ENCODE measurements around the gene SDS. TPM values are rescaled to one million over a fixed set of nuclear protein-coding genes. Genes with fewer than 3 reads are reported as not detected.

Gene SDS, protein sequence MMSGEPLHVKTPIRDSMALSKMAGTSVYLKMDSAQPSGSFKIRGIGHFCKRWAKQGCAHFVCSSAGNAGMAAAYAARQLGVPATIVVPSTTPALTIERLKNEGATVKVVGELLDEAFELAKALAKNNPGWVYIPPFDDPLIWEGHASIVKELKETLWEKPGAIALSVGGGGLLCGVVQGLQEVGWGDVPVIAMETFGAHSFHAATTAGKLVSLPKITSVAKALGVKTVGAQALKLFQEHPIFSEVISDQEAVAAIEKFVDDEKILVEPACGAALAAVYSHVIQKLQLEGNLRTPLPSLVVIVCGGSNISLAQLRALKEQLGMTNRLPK
- total RNA-seq, result 4.3 TPM
- long read RNA-seq, transcript SDS-201 (8 exons, 1,606 nt), result major isoform, 9 of 17 reads
- long read RNA-seq, partial matches to known transcripts, result 0 of 17 reads
- long read RNA-seq, other reads (novel, unspliced or antisense), result 5 of 17 reads

DNA sequence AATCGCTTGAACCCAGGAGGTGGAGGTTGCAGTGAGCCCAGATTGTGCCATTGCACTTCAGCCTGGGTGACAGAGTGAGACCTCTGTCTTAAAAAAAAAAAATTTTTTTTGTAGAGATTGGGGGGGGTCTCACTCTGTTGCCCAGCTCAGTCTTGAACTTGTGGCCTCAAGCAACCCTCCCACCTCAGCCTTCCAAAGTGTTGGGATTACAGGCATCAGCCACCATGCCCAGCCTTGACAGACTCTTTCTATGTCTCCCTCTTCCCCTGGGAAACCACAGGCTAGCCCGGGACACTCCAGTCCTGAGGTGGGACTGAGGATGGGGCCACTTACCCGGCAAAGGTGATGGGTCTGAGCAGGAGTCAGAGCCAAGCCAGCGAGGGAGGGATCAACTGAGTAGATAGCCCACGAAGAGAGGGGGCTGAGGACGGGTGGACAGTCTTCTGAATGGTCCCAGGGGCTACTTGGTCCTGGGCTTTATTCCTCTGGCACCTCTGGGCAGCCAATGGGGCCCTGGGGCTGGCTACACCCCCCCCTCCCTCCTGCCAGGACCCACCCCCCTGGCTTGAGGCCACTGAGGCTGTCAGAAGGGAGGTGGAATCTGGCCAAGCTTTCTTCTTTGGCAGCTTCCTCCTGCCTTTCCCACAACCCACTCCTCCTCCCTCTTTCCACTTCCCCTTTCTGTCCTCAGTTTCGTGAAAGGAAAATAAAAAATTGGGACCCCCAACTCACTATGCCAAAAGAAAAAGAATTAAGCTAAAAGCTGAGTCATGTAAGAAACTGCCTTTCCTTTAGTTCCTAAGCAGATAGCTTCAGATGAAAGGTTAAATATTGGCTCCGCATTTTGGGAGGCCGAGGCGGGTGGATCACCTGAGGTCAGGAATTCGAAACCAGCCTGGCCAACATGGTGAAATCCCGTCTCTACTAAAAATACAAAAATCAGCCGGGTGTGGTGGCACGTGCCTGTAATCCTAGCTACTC, at the start of gene SDS:
TSS of gene SDS (minus strand) at position 453 of the 981 bp plus-strand sequence. CDS start 4,179 bp downstream, outside the sequence.
- DNase-seq (ENCODE audit: low spot score), result no peak

DNA sequence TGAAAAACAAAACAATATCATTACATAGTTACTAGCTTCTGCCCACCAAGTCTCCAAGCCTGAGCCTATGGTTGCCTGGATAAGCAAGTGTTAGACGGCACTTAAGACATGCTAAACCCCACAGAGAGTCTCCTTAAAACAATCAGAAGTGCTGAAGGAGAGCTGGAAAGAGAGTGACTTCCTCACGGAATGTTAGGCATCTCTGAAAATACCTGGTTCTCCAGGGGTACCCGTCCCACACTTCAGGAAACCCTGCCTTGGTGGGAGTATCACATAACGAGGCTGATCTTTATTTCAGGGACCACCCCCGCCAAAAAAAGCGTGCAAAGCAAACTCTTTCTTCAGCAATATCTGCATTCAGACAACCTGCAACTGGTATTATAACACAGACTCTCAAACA, 49.6 kb upstream of the SDS start:
- DNase-seq (ENCODE audit: low spot score), result no peak

DNA sequence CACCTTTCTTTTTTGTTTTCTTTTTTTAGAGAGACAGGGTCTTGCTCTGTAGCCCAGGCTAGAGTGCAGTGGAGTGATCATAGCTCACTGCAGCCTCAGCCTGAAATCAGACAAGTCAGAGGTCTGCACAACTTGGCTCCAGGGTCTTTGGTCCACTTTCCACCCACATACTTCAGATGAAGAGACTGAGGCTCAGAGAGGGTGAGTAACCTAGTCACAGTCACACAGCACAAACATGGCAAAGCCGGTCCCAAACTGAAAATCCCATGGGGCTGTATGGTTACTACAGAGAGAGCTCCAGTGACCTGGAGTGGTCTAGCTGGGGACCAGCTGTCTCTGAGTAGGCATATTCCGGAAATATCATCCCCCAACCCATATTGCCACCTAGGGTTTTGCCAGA, 48.8 kb upstream of the SDS start:
- no peak for DNase-seq (ENCODE audit: low spot score)

DNA sequence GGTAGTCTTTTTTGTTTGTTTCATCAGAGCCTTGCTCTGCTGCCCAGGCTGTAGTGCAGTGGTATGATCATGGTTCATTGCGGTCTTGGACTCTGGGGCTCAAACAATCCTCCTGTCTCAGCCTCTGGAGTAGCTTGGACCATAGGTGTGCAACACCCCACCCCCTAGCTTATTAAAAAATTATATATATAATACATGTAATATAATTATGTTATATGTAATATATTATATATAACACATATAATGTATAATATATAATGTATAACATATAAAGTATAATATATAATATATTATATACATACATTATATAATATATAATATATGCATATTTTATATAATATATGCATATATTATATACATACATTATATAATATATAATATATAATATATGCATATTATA, 46.2 kb upstream of the SDS start:
- DNase-seq (ENCODE audit: low spot score), result no peak

DNA sequence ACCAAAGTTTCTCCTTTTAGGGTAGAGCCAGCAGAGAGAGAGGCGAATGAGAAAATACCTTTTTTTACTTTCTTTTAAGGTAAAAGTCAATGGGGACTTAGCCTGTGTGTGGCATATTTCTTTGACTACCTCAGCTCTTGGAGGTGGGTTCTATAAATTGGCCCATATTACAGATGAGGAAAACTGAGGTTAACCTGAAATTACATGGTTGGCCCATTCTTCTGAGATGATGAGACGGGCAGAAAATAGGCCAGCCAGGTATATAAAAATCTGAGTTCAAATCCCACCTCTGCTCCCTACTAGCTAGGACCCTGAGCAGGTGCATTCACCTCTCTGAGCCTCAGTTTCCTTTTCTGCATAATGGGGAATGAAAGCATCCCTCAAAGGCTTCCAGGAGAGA, 45.6 kb upstream of the SDS start:
- DNase-seq (ENCODE audit: low spot score), result no peak

DNA sequence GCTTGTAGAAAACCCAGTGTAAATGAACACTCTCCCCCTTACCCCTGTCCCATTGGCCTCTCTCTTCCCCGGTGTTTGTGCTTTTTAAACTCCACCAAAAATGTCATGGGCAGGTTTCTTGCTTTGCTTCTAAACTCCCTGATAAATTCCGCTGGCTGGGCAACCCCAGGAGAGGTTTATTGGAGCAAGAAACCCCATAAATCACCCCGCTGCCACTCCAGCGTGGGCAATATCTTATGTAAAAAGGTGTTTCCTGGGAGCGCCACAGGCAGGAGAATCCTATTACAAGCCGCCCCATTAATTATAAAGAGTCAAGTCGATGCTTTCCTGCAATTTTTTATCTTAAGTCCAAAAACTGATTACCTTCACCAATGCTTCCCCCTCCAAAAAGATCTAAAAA, 45.2 kb upstream of the SDS start:
- DNase-seq (ENCODE audit: low spot score), result no peak

DNA sequence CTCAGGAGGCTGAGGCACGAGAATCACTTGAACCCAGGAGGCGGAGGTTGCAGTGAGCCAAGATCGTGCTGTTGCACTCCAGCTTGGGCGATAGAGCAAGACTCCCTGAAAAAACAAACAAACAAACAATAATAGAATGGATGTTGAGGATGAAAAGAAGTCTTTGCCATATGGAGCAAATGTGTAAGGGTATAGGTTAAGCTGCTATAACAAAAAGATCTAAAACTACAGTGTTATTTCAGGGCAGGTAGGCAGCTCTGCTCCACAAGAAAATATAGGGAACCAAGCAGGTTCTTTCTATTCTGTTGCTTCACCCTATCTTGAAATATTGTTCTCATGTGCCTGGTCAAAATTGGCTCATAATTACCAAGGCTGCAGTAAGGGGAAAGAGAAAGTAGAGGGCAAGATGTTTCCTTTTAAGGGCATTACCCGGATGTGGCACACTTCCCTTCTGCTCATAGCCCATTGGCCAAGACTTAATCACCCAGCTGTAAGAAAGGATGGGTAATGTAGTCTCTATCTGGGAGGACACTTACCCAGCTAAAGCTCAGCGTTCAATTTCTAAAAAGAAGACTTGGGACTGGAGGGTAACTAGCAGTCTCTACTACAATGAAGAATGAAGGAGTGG, 42.0 kb upstream of the SDS start:
- no peak for DNase-seq (ENCODE audit: low spot score)

DNA sequence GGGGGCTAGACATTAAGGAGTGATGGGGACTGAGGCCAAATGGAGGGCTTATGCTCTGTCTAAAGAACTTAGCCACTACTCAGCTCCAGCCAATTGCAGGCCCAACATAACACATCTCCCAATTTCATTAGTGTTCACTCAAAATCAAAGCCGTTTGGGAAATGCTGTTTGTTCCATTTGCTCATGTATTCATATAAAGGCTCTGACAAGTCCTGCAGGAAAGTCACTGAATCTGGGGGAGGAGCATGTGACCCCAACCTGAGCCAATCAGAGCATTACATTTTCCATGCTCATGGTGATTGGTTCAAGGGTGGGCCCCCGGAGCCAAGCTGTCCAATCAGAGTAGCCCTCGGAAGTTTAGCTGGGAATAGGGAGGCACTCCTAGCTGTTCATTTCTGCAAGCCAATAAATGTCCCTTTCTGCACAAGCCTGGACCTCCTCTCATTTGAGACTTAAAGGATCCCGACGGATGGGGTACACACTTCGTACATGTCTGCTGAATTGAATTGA, 39.4 kb upstream of the SDS start:
- DNase-seq (ENCODE audit: low spot score), result no peak

DNA sequence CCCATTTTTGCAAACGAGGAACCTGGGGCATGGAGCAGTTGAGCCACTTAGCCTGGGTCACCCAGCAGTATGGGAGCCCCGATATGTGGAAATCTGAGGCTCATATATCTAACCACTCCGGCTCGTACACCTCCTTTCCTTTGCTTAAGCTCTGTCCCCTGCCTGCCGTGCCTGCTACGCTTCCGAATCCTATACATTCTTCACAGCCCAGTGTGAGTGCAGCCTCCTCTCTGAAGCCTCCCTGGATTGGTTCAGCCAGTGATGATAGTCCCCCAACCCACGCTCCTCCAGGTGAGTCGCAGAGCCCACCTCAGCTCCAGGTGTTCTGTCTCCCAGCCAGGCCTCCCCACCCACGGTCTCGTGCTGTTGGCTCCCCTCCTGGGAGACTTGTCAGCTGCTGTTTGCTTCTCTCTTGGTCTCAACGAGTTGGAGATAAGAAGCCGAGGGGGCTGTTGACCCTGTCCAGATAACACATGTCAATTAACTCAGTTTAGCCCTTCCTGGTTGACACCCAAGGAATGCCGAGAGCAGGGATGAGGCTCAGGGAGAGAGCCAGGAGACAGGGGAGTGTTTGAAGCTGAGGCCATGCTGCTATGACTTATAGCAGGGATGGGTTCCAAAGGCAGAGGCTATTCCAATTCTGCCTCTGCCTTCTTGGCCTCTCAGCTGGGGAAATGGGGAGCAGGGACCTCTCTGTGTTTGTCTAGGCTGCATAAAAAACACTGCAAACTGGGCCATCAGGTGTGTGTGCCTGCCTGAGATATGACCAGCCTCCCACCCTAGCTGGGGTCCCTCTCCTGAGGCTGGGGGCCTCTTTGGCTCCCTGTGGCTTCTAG, 37.5 kb upstream of the SDS start:
- DNase-seq (ENCODE audit: low spot score), result no peak

DNA sequence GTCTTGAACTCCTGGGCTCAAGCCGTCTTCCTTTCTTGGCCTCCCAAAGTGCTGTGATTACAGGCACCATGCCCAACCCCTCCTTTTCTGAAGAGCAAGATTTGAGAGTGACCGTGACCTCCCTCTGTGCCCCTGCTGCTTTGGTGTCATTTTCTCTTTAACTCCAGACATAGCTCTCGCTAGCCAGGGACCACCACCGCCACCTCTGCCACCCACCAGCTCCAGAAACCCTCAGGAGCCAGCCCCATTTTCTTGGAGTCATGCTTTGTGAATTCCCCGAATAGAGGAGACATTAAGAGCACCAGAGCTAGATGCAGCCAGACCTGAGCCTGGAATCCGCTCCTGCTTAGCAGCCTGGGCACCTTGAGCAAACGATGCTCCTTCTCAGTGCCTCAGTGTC, 36.6 kb upstream of the SDS start:
- no peak for DNase-seq (ENCODE audit: low spot score)

DNA sequence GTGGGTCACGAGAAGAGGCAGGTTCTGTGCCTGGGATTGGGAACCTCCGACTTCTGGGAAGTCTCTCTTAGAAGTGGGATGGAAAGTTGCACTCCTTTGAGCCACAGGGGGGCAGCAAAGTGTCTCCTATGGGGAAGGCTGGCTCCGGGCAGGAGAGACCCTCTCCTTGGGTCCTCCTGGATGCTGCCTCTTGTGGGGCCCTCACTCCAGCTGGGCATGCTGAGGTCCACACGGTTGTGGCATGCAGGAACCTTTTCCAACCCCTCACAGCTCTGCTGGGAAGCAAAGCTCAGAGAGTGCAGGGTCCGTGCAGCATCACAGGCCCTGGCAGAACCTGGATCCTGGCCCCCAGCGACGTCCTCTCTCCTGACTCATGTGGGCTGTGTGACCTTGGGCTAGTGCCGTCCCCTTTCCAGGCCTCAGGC, 35.9 kb upstream of the SDS start:
- no peak for DNase-seq (ENCODE audit: low spot score)

DNA sequence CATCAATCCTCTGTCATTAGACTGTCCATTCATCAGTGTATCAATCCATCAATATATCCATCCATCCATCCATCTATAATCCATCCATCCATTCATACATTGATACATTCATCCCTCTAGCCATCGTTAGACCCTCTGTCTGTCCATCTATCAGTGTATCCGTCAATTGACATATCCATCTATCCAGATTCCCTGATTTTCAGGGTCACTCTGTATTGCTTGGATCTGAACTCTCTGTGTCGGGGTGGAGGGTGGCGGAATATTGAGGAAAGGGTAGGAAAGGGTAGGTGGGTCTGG, 35.6 kb upstream of the SDS start:
- no peak for DNase-seq (ENCODE audit: low spot score)

DNA sequence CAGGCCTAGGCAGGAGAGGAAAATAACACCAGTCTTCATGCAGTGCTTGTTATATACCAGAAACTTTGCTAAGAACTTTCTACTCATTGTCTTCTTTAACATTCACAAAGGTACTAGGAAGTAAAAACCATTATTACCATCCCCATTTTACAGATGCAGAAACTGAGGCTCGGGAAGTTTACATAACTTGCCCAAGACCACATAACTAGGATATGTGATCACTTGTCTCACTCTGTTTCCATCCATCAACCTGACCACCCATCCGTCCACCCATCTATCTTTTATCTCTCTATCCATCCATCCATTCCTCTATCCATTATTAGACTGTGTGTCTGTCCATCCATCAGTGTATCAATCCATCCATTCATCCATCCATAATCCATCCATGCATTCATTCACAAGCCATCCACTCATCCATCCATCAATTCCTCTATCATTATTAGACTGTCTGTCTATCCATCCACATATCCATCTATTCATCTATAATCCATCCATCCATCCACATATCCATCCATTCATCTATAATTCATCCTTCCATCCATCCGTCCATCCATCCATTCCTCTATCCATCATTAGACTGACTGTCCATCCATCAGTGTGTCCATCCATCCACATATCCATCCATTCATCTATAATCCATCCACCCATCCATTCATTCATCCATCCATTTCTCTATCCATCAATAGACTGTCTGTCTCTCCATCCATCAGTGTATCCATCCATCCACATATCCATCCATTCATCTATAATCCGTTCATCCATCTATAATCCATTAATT, 35.0 kb upstream of the SDS start:
- DNase-seq (ENCODE audit: low spot score), result no peak

DNA sequence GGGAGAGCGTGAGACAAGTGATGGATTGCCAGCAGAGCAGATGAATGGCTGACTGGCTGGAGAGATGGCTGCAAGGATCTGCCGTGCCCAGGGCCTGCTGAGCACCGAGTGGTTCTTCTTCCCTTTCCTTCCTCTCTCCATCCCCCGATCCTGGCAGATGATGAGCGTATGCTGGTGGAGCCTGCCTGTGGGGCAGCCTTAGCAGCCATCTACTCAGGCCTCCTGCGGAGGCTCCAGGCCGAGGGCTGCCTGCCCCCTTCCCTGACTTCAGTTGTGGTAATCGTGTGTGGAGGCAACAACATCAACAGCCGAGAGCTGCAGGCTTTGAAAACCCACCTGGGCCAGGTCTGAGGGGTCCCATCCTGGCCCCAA, 34.0 kb upstream of the SDS start:
- DNase-seq (ENCODE audit: low spot score), result no peak

DNA sequence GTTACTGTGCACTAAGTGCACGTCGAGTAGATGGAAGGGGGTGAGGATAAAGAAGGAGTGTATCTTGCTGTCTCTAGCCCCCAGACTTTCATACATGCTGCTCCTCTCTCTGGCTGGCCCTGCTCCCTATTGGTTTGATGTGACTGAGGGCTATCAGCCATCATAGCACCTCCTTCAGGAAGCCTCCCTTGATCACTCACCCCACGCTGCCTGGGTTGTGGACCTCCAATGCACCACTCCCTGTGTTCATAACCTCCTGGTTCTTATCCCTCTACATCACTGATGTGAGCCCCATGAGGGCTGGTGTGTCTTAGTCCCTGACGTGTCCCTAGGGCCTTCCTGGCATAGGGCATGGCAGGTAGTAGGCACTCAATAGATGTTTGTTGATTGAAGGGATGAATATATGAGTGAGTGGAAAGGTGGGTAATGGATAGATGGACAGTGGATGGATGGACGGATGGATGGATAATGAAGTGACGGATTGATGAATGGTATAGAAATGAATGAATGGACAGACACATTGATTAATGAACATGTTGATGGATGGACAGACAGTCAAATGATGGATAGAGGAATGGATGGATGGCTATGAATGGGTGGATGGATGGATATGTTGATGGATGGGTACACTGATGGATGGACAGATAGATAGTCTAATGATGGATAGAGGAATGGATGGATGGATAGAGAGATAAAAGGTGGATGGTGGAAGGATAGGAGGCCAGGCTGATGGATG, 33.5 kb upstream of the SDS start:
- DNase-seq (ENCODE audit: low spot score), result no peak

DNA sequence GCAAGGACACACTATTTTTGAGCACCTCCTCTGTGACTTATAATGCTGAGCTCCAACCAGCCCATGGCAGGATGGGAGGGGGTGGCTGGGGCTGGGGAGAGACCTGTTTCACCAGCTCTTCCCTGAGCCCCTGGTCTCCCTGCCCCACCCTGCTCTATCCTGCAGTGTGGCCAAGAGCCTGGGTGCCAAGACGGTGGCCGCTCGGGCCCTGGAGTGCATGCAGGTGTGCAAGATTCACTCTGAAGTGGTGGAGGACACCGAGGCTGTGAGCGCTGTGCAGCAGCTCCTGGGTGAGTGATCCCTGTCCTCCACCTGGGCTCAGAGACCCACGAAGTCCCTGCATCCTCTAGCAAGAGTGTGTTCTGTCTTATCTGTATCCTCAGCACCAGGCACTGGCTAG, 32.9 kb upstream of the SDS start:
- DNase-seq (ENCODE audit: low spot score), result no peak

DNA sequence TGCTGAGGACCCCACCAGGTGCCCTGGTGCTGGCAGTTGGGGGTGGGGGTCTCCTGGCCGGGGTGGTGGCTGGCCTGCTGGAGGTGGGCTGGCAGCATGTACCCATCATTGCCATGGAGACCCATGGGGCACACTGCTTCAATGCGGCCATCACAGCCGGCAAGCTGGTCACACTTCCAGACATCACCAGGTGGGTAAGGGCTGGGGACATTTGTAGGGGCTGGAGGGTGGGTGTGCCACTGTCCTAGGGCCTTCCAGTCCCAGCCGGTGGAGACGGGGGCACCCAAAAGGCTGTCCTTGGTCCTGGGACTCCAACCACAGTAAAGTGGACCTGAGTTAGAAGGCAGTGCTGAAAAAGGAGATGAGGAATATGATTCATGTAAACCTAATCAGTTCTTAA, 31.7 kb upstream of the SDS start:
- DNase-seq (ENCODE audit: low spot score), result no peak

DNA sequence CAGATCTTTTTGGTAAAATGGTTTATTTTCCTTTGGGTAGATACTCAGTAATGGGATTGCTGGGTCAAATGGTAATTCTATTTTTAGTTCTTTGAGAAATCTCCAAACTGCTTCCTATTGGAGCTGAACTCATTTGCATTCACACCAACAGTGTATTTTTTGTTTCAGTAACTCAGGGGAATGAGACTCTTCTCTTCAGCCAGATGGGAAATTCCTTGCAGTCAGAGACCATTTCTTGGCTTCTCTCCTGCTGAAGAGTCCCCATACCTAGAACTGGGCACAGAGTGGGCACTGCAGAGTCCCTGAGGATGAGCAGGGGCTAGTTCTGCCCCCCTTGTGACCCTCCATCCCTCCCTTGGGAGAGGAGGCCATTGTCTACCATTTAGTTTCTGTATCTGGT, 29.3 kb upstream of the SDS start:
- DNase-seq (ENCODE audit: low spot score), result no peak

DNA sequence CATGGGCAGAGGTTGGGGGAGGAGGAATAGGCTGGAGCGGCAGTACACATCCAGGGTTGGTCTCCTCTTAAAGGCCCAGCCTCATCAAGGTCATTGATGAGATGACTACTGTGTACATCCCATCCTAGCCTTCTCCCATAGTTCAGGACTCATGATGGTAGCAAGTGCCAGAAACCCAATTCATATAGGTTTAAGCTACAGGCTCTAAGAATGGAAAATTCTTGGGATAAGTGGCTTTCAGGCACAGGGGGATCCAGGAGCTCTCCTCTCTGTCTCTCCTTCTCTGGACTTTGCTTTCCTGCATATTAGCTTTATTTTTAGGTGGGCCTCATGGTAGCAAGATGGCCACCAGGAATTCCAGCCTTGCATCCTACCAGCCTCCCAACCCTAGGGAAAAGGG, 24.8 kb upstream of the SDS start:
- DNase-seq (ENCODE audit: low spot score), result no peak

All from mesenteric fat pad (tissue), 1 donor.